B cell (primary cell): ENCODE results near the gene ANKAR. TPM values are rescaled to one million over a fixed set of nuclear protein-coding genes. Genes with fewer than 3 reads are reported as not detected.

Experiments
- ATAC-seq: fragments of 200-7000 bp; cut with Tn5 transposase; one replicate; pipeline ENCODE4 v1.10.0; 2021; ENCODE audit warnings: low read depth, mild to moderate bottlenecking, moderate number of reproducible peaks, moderate library complexity
- CTCF ChIA-PET: fragments of 350-600 bp; sonication (Branson Sonifier 250); formaldehyde crosslinking; loops from one replicate; lab custom pipeline; 2021; ENCODE audit warnings: antibody characterized with exemption, inconsistent platforms; lab: Charles Lee
- POLR2A ChIA-PET: fragments of 350-600 bp; sonication (Branson Sonifier 250); formaldehyde crosslinking; loops from one replicate; lab custom pipeline; 2021; ENCODE audit warnings: antibody characterized with exemption; lab: Charles Lee
- DNase-seq: peaks from one replicate; pipeline ENCODE4 v3.0.0; 2013
- H2AFZ ChIP-seq: 2 replicates; pipeline ENCODE4 v1.6.1; 2012; ENCODE audit warnings: mild to moderate bottlenecking, low read depth, low read length; ENCODE audit not compliant: insufficient read depth, poor library complexity, severe bottlenecking
- H3K27ac ChIP-seq, 2 donors: 1 replicate in 1 of 2; 2 replicates in 1 of 2; pipeline ENCODE4 v1.5.1; 2012 to 2013; ENCODE audit warnings: low read length in 2 of 2, mild to moderate bottlenecking in 2 of 2, moderate library complexity in 1 of 2
- H3K27me3 ChIP-seq, 4 experiments: fragments of 200-600 bp in 1 of 4; sonication (generic) in 1 of 4; replicated peaks in 1 of 4; 1 replicate in 2 of 4; 2 replicates in 2 of 4; pipeline versions ENCODE4 v1.6.1 to v1.7.0; 2013 to 2016; ENCODE audit warnings: low read length in 3 of 4, mild to moderate bottlenecking in 2 of 4, mixed read lengths in 1 of 4, moderate library complexity in 1 of 4; ENCODE audit not compliant: insufficient read depth in 4 of 4, control insufficient read depth in 3 of 4; ENCODE audit errors: control extremely low read depth in 1 of 4
- H3K36me3 ChIP-seq, 2 experiments: replicated peaks in 1 of 2; 1 replicate in 1 of 2; 2 replicates in 1 of 2; pipeline versions ENCODE4 v1.6.1 to v1.7.1; 2013; ENCODE audit warnings: low read length in 1 of 2; ENCODE audit not compliant: insufficient read depth in 2 of 2, control insufficient read depth in 1 of 2; ENCODE audit errors: control extremely low read depth in 1 of 2, extremely low read depth in 1 of 2
- H3K4me1 ChIP-seq, 2 donors: fragments of 200-600 bp in 1 of 2; sonication (generic) in 1 of 2; 1 replicate in 1 of 2; 2 replicates in 1 of 2; pipeline versions ENCODE4 v1.5.1 to v1.6.1; 2013 to 2017; ENCODE audit warnings: low read length in 2 of 2; ENCODE audit not compliant: control insufficient read depth in 2 of 2, insufficient read depth in 2 of 2
- H3K4me2 ChIP-seq: replicated peaks from 2 replicates; pipeline ENCODE3; 2012; ENCODE audit warnings: mild to moderate bottlenecking, low read depth, low read length; ENCODE audit not compliant: poor library complexity, severe bottlenecking
- H3K4me3 ChIP-seq, 5 experiments: fragments of 200-600 bp in 1 of 5; sonication (generic) in 1 of 5; 1 replicate in 3 of 5; 2 replicates in 2 of 5; pipeline versions ENCODE4 v1.5.1 to v1.7.0; 2011 to 2016; ENCODE audit warnings: low read length in 4 of 5, mild to moderate bottlenecking in 4 of 5, low read depth in 2 of 5, control low read depth in 1 of 5, moderate library complexity in 1 of 5; ENCODE audit not compliant: insufficient read depth in 1 of 5; ENCODE audit errors: control extremely low read depth in 1 of 5, extremely low read depth in 1 of 5
- H3K79me2 ChIP-seq: fragments of 200-600 bp; sonication (generic); one replicate; pipeline ENCODE4 v1.6.0; 2016; ENCODE audit warnings: low read length; ENCODE audit not compliant: control insufficient read depth, insufficient read depth
- H3K9ac ChIP-seq: fragments of 200-600 bp; sonication (generic); 2 replicates; pipeline ENCODE4 v1.6.1; 2017; ENCODE audit warnings: mild to moderate bottlenecking, low read length, moderate library complexity
- H3K9me3 ChIP-seq, 3 donors: one replicate each; pipeline versions ENCODE4 v1.6.1 to v1.7.1; 2013; ENCODE audit warnings: low read length in 2 of 3; ENCODE audit not compliant: control insufficient read depth in 2 of 3, insufficient read depth in 1 of 3; ENCODE audit errors: control extremely low read depth in 1 of 3
- H4K20me1 ChIP-seq: 2 replicates; pipeline ENCODE4 v1.6.0; 2012; ENCODE audit warnings: mild to moderate bottlenecking, low read length; ENCODE audit not compliant: insufficient read depth, control insufficient read depth, poor library complexity, severe bottlenecking
- H3K27ac Mint-ChIP-seq: one replicate; pipeline ENCODE4 v1.8.0; 2021; ENCODE audit warnings: mixed read lengths
- H3K27me3 Mint-ChIP-seq: one replicate; pipeline ENCODE4 v1.8.0; 2021; ENCODE audit warnings: mixed read lengths
- H3K4me1 Mint-ChIP-seq: one replicate; pipeline ENCODE4 v1.8.0; 2021; ENCODE audit warnings: mixed read lengths
- H3K4me3 Mint-ChIP-seq: one replicate; pipeline ENCODE4 v1.8.0; 2021; ENCODE audit warnings: mixed read lengths
- H3K9me3 Mint-ChIP-seq: one replicate; pipeline ENCODE4 v1.8.0; 2022; ENCODE audit warnings: mixed read lengths; ENCODE audit not compliant: insufficient read depth
- CTCF ChIP-seq: fragments of 200-600 bp; IDR thresholded peaks from one replicate; pipeline ENCODE4 v1.8.0; 2022; ENCODE audit warnings: antibody characterized with exemption, mild to moderate bottlenecking
- EZH2 ChIP-seq: IDR thresholded peaks from 2 replicates; pipeline ENCODE4 v1.6.1; 2012; ENCODE audit warnings: borderline replicate concordance, low read depth, mild to moderate bottlenecking, moderate library complexity, low read length; ENCODE audit not compliant: insufficient read depth, poor library complexity, severe bottlenecking
- WGBS: methylation state at CpG from one replicate; pipeline ENCODE4 v1.1.5; 2013; ENCODE audit warnings: missing lambda C conversion rate; ENCODE audit not compliant: insufficient coverage; 5-methylcytosine and 5-hydroxymethylcytosine counted together
- intact Hi-C: fragments of 100-400 bp; cut with micrococcal nuclease; formaldehyde crosslinking; loops from one replicate; pipeline ENCODE4 v1.10.0; 2022
- polyA plus RNA-seq: library from polyadenylated mRNA; depleted of rRNA; stranded (reverse); fragments of >200 nt; gene quantifications from 2 replicates; pipeline ENCODE4 v1.2.3, GENCODE V29; 2012
- total RNA-seq, 2 donors: library from RNA; stranded (reverse); fragments of 120-200 nt in 1 of 2; gene quantifications; 1 replicate in 1 of 2; 2 replicates in 1 of 2; pipeline versions ENCODE4 v1.2.3 to v1.2.4, GENCODE V29; 2013 to 2022

ANKAR gene
- total and polyA plus RNA-seq, 2 donors (not counting 1 experiment from before 2014, with no cell fraction given) = 11.2 to 24.8 TPM

- H3K36me3 ChIP-seq = no peaks in the 10 kb centered on the region
- H3K9me3 ChIP-seq = peaks cover 0 to 2% (median 0%) of the 10 kb centered on the region in 3 donors
- H3K27me3 ChIP-seq = no peaks in the 10 kb centered on the region
- Mint-ChIP-seq H3K27me3 (no peaks in the 10 kb centered on the region), H3K4me1 (peaks cover 40% of the 10 kb centered on the region), H3K27ac (no peak overlapping the region), H3K9me3 (peaks cover 2% of the 10 kb centered on the region), H3K4me3 (no peak overlapping the region)
- TF ChIP-seq EZH2 = no peak
- no peak for TF ChIP-seq CTCF
- H3K4me1 ChIP-seq = peaks cover 26 to 27% of the 10 kb centered on the region in 2 donors
- no peak overlapping the region for H3K9ac ChIP-seq
- no peak for ATAC-seq
- H3K4me2 ChIP-seq = no peak overlapping the region
- POLR2A ChIA-PET = no interaction called here
- no peaks in the 10 kb centered on the region for H4K20me1 ChIP-seq
- CTCF ChIA-PET = interaction anchor here (1.3 kb wide), 1 partner anchor 13 kb away, joined by 3 read pairs; no protein-coding TSS in a partner anchor
- peaks cover 76% of the 10 kb centered on the region for H3K79me2 ChIP-seq
- no peak overlapping the region for H3K27ac ChIP-seq
- H2AFZ ChIP-seq = no peak overlapping the region
- intact Hi-C loops = no loop called here
- DNase-seq = no peak
- H3K4me3 ChIP-seq = no peak overlapping the region
Observed at GRCh38 chr2:189681903-189682302, 7.4 kb downstream of the ANKAR start.

- H3K4me3 Mint-ChIP-seq = no peak overlapping the region
- no peak overlapping the region for H3K27ac Mint-ChIP-seq
- Histone ChIP-seq H3K27ac (no peak overlapping the region), H3K4me3 (no peak overlapping the region), H3K9me3 (peaks cover 0 to 2% (median 0%) of the 10 kb centered on the region in 3 donors), H4K20me1 (no peaks in the 10 kb centered on the region), H3K4me2 (no peak overlapping the region), H3K79me2 (peaks cover 71% of the 10 kb centered on the region), H3K27me3 (no peaks in the 10 kb centered on the region), H3K9ac (no peak overlapping the region), H2AFZ (no peak overlapping the region), H3K4me1 (peaks cover 26 to 27% of the 10 kb centered on the region in 2 donors), H3K36me3 (no peaks in the 10 kb centered on the region)
- 89% methylated on average over 1 of the region's 1 CpG for WGBS
- POLR2A ChIA-PET = no interaction called here
- H3K4me1 Mint-ChIP-seq = peaks cover 33% of the 10 kb centered on the region
- peaks cover 2% of the 10 kb centered on the region for H3K9me3 Mint-ChIP-seq
- ATAC-seq (no peak), DNase-seq (no peak)
- no peak for TF ChIP-seq EZH2
- TF ChIP-seq CTCF = no peak
- intact Hi-C loops = no loop called here
- no peaks in the 10 kb centered on the region for H3K27me3 Mint-ChIP-seq
- CTCF ChIA-PET = interaction anchor here (0.6 to 1.4 kb wide), 4 partner anchors 10 to 69 kb away, joined by 3 to 7 read pairs (median 4); no protein-coding TSS in a partner anchor
Observed at GRCh38 chr2:189683348-189683747, 8.9 kb downstream of the ANKAR start.
